Ovary (tissue), 3 donors: Measurements from ENCODE around the gene PRKG1.

Source experiments
- CTCF ChIP-seq, 3 donors: fragments of 450-650 bp in 2 of 3; fragments of 200-600 bp in 1 of 3; IDR thresholded peaks; one replicate each; pipeline versions ENCODE4 v1.5.1 to v1.8.0; 2016 to 2022; ENCODE audit warnings: antibody characterized with exemption in 3 of 3, mild to moderate bottlenecking in 1 of 3
- POLR2A ChIP-seq: fragments of 450-650 bp; IDR thresholded peaks from one replicate; pipeline ENCODE4 v1.6.1; 2017; ENCODE audit warnings: antibody characterized with exemption, mild to moderate bottlenecking, moderate library complexity
- donor health status: DM: no; HTN: no; CAD: no.

GRCh38 chr10:51583976-51584375, 509.7 kb downstream of the PRKG1 start:
- no peak for TF ChIP-seq CTCF (IDR thresholded peaks at IDR 0.05)
- no peak for TF ChIP-seq POLR2A
